SU-DHL-6 (cell line): ENCODE results near the gene RECK.

ENCODE experiments used
- H2AFZ ChIP-seq: fragments of 200-600 bp; sonication (generic); 2 replicates; pipeline ENCODE4 v1.6.1; 2014; ENCODE audit warnings: low read depth, mild to moderate bottlenecking, moderate library complexity, mixed read lengths, antibody characterized with exemption, low read length; ENCODE audit not compliant: severe bottlenecking
- H3F3A ChIP-seq: fragments of 200-600 bp; shearing (Covaris generic); 2 replicates; pipeline ENCODE4 v1.6.0; 2016; ENCODE audit warnings: antibody characterized with exemption, mild to moderate bottlenecking; ENCODE audit not compliant: insufficient read depth
- H3K27ac ChIP-seq: fragments of 200-600 bp; sonication (generic); 2 replicates; pipeline ENCODE4 v1.5.1; 2016; ENCODE audit warnings: low read depth, mild to moderate bottlenecking, low read length, moderate library complexity, mixed read lengths
- H3K27me3 ChIP-seq: fragments of 200-600 bp; sonication (generic), shearing (Covaris generic); 2 replicates; pipeline ENCODE4 v1.6.0; 2014; ENCODE audit warnings: mild to moderate bottlenecking, low read length
- H3K36me3 ChIP-seq: fragments of 200-600 bp; sonication (generic); 2 replicates; pipeline ENCODE4 v1.6.1; 2014; ENCODE audit warnings: mild to moderate bottlenecking, low read length, mixed read lengths
- H3K4me2 ChIP-seq: fragments of 300-600, 200-600 bp; shearing (Covaris generic), sonication (generic); 2 replicates; pipeline ENCODE4 v1.6.0; 2014; ENCODE audit warnings: low read length, low read depth, mild to moderate bottlenecking; ENCODE audit not compliant: poor library complexity, severe bottlenecking
- H3K4me3 ChIP-seq: fragments of 200-600 bp; sonication (generic); 2 replicates; pipeline ENCODE4 v1.5.1; 2014; ENCODE audit warnings: antibody characterized with exemption, low read length, mild to moderate bottlenecking, mixed read lengths; ENCODE audit not compliant: insufficient read depth, poor library complexity, severe bottlenecking
- H3K79me2 ChIP-seq: fragments of 200-600 bp; sonication (generic); 2 replicates; pipeline ENCODE4 v1.6.1; 2014; ENCODE audit warnings: mild to moderate bottlenecking, low read length, moderate library complexity; ENCODE audit not compliant: insufficient read depth
- H3K9ac ChIP-seq: fragments of 200-600 bp; sonication (generic); 2 replicates; pipeline ENCODE4 v1.7.0; 2014; ENCODE audit warnings: mild to moderate bottlenecking, low read length
- H3K9me2 ChIP-seq: fragments of 200-600 bp; sonication (generic); replicated peaks from 2 replicates; pipeline ENCODE4 v1.6.1; 2014; ENCODE audit warnings: low read length; ENCODE audit not compliant: insufficient read depth
- H3K9me3 ChIP-seq: fragments of 200-600 bp; sonication (generic); 2 replicates; pipeline ENCODE4 v1.6.1; 2014; ENCODE audit warnings: low read length, mixed read lengths; ENCODE audit not compliant: insufficient read depth
- H4K20me1 ChIP-seq: fragments of 200-600 bp; sonication (generic); 2 replicates; pipeline ENCODE4 v1.6.1; 2014; ENCODE audit warnings: low read depth, mild to moderate bottlenecking, antibody characterized with exemption, low read length, moderate library complexity, mixed read lengths
- EZH2phosphoT487 ChIP-seq: fragments of 200-600 bp; sonication (generic), shearing (Covaris generic); conservative IDR thresholded peaks from 2 replicates; pipeline ENCODE4 v1.6.1; 2018; ENCODE audit warnings: mild to moderate bottlenecking, antibody characterized with exemption, low read length, moderate library complexity, mixed read lengths
- TF ChIP-seq, protein P1 (sequence below): fragments of 200-600 bp; sonication (generic); IDR thresholded peaks from one replicate; pipeline ENCODE4 v1.5.1; 2017; ENCODE audit warnings: antibody characterized with exemption, mild to moderate bottlenecking, low read length, moderate library complexity; ENCODE audit not compliant: insufficient read depth, poor library complexity, severe bottlenecking

RECK gene

DNA sequence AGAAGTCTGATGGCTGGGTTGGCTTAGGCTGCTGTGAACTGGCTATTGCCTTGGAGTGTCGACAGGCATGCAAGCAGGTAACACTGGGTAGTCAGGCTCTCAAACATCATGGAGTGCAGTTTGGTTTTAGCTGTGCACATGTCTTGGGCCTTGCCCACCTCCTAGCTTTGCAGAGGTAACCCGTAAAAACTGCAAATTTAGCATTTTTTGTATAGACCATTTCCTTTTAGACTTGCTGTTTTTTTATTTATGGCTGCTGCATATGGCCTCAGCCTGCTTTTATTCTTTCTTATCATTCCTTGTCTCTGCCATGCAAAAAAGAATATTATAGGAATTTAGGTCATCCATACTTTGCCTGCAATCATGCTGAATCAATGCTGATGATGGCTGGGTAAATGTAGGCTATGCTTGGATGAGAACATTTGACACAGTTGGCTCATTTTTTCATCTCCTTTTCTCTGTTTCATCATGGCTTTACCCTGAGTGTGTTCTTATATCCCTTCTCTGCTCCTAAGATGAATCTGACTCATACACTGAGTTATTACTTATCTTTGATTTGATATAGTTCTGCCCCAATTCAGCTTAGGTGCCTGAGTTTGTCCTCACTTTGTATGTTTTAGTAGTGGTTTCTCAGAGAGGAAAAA is 27.2 kb downstream of the RECK start:
- TF ChIP-seq EZH2phosphoT487 = no peak
- TF ChIP-seq, protein P1, sequence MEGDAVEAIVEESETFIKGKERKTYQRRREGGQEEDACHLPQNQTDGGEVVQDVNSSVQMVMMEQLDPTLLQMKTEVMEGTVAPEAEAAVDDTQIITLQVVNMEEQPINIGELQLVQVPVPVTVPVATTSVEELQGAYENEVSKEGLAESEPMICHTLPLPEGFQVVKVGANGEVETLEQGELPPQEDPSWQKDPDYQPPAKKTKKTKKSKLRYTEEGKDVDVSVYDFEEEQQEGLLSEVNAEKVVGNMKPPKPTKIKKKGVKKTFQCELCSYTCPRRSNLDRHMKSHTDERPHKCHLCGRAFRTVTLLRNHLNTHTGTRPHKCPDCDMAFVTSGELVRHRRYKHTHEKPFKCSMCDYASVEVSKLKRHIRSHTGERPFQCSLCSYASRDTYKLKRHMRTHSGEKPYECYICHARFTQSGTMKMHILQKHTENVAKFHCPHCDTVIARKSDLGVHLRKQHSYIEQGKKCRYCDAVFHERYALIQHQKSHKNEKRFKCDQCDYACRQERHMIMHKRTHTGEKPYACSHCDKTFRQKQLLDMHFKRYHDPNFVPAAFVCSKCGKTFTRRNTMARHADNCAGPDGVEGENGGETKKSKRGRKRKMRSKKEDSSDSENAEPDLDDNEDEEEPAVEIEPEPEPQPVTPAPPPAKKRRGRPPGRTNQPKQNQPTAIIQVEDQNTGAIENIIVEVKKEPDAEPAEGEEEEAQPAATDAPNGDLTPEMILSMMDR = no peak
- no peak overlapping the region for H3K4me2 ChIP-seq
- no peaks in the 10 kb centered on the region for H3K36me3 ChIP-seq

DNA sequence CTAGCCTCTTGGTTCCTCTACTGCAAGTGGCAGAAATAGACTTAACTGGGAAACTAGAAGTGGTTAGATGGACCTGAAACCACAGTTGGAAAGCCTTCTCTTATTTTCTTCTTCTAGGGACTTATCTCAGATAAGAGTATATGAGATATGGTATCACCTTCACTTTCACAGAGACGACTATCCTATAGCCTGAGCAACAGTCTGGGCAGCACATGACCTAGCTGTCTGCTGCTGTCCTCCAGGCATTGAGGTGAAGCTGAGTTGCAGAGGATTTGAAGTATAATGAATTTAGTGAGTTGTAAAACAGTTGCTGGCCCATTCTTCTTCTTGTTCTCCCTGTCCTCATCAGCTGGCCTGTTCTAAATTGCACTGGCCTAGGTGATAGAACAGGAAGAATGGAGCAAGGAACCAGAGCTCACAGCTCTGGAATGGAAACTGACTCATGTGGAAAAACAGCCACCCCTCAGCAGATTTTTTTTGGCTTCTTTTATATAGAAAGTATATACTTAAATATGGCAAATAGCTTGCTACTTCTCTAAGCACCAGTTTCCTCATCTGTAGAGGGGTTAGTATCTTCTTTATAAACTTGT is 27.8 kb downstream of the RECK start:
- Histone ChIP-seq H3K9me2 (no peaks in the 10 kb centered on the region), H3K79me2 (no peaks in the 10 kb centered on the region), H3K4me2 (no peak overlapping the region), H2AFZ (no peak overlapping the region), H3K36me3 (no peaks in the 10 kb centered on the region), H3F3A (no peaks in the 10 kb centered on the region), H3K4me3 (no peak overlapping the region), H4K20me1 (no peaks in the 10 kb centered on the region; the same call in 1 of the 2 replicates), H3K27me3 (no peaks in the 10 kb centered on the region), H3K9me3 (no peaks in the 10 kb centered on the region), H3K27ac (no peak overlapping the region), H3K9ac (no peak overlapping the region)
- TF ChIP-seq EZH2phosphoT487 = no peak
- TF ChIP-seq, protein P1 = no peak

More for the DNA sequence above, 27.2 kb downstream of the RECK start:
- no peak overlapping the region for H3K9ac ChIP-seq
- no peaks in the 10 kb centered on the region for H3K9me3 ChIP-seq
- no peak overlapping the region for H3K4me3 ChIP-seq
- no peak overlapping the region for H3K27ac ChIP-seq
- no peaks in the 10 kb centered on the region for H3K27me3 ChIP-seq
- no peaks in the 10 kb centered on the region for H3F3A ChIP-seq
- no peaks in the 10 kb centered on the region; the same call in 1 of the 2 replicates for H4K20me1 ChIP-seq
- no peaks in the 10 kb centered on the region for H3K79me2 ChIP-seq
- H3K9me2 ChIP-seq = no peaks in the 10 kb centered on the region
- H2AFZ ChIP-seq = no peak overlapping the region

DNA sequence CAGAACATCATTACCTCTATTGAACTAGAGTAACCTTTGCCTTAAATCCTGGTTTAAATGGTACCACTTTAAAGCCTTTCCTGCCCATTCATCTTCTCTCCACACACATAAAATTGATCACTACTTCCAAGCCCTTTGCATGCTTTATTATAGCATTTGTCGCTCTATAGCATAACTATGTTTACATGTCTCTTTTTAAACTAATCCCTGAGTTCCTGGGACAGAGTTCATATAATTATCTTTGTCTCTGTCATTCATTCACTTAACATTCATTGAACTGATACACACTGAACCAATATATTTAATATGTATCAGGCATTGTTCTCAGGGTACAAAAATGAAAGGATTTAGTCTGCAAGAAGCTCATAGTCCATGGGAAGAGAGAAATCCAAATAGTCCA is 37.3 kb downstream of the RECK start:
- no peak overlapping the region for H2AFZ ChIP-seq
- no peak overlapping the region for H3K4me3 ChIP-seq
- no peaks in the 10 kb centered on the region for H4K20me1 ChIP-seq
- H3K9me2 ChIP-seq = no peaks in the 10 kb centered on the region
- H3K9me3 ChIP-seq = no peaks in the 10 kb centered on the region
- H3K79me2 ChIP-seq = no peaks in the 10 kb centered on the region
- no peaks in the 10 kb centered on the region for H3K27me3 ChIP-seq
- H3F3A ChIP-seq = no peaks in the 10 kb centered on the region
- TF ChIP-seq, protein P1 = no peak
- TF ChIP-seq EZH2phosphoT487 = no peak
- H3K4me2 ChIP-seq = no peak overlapping the region
- H3K9ac ChIP-seq = no peak overlapping the region
- no peaks in the 10 kb centered on the region for H3K36me3 ChIP-seq
- H3K27ac ChIP-seq = no peak overlapping the region
